AG09309 (cell line): ENCODE data around the gene CABS1.

Source experiments
- DNase-seq: peaks from one replicate; pipeline ENCODE4 v3.0.0-alpha.2; 2010; ENCODE audit warnings: low read depth
- H3K4me3 ChIP-seq: 2 replicates; pipeline ENCODE4 v1.5.1; 2011; ENCODE audit warnings: mild to moderate bottlenecking, low read depth, low read length, moderate library complexity; ENCODE audit not compliant: control insufficient read depth
- CTCF ChIP-seq: IDR thresholded peaks from 2 replicates; pipeline ENCODE4 v1.5.1; 2011; ENCODE audit warnings: mild to moderate bottlenecking, low read depth, low read length, inconsistent platforms; ENCODE audit not compliant: insufficient read depth, control insufficient read depth; ENCODE audit errors: missing control alignments

The CABS1 gene

GRCh38 chr4:70334681-70335080, at the start of gene CABS1:
Gene CABS1 (plus strand): TSS chr4:70334981. CDS start chr4:70335040, 59 bp downstream.
- H3K4me3 ChIP-seq = no peak within 1 kb of the TSS
- no peak for DNase-seq
- no peak for TF ChIP-seq CTCF

- no peak for TF ChIP-seq CTCF
- DNase-seq = no peak
- no peak overlapping the region for H3K4me3 ChIP-seq
Measured at GRCh38 chr4:70288651-70289050, 46.1 kb upstream of the CABS1 start.

GRCh38 chr4:70291341-70291740, 43.4 kb upstream of the CABS1 start:
- no peak for TF ChIP-seq CTCF
- H3K4me3 ChIP-seq = no peak overlapping the region
- DNase-seq = no peak

- no peak for DNase-seq
- no peak for TF ChIP-seq CTCF
- H3K4me3 ChIP-seq = no peak overlapping the region
Measured at GRCh38 chr4:70297576-70297975, 37.2 kb upstream of the CABS1 start.

- H3K4me3 ChIP-seq = no peak overlapping the region
- no peak for DNase-seq
- no peak for TF ChIP-seq CTCF
Measured at GRCh38 chr4:70298051-70298450, 36.7 kb upstream of the CABS1 start.

GRCh38 chr4:70299643-70300042, 35.1 kb upstream of the CABS1 start:
- no peak for DNase-seq
- no peak overlapping the region for H3K4me3 ChIP-seq
- TF ChIP-seq CTCF = no peak

- no peak for TF ChIP-seq CTCF
- no peak for DNase-seq
Measured at GRCh38 chr4:70300215-70300614, 34.6 kb upstream of the CABS1 start.

More at GRCh38 chr4:70300215-70300614, 34.6 kb upstream of the CABS1 start:
- no peak overlapping the region for H3K4me3 ChIP-seq
